GM15510 (cell line): ENCODE results near the gene AHCYL1.

Experiments used
- POLR2A ChIP-seq: IDR thresholded peaks from 3 replicates; pipeline ENCODE4 v1.6.1; 2011; ENCODE audit warnings: borderline replicate concordance; ENCODE audit not compliant: insufficient read length; ENCODE audit errors: extremely low read depth

Gene AHCYL1

DNA sequence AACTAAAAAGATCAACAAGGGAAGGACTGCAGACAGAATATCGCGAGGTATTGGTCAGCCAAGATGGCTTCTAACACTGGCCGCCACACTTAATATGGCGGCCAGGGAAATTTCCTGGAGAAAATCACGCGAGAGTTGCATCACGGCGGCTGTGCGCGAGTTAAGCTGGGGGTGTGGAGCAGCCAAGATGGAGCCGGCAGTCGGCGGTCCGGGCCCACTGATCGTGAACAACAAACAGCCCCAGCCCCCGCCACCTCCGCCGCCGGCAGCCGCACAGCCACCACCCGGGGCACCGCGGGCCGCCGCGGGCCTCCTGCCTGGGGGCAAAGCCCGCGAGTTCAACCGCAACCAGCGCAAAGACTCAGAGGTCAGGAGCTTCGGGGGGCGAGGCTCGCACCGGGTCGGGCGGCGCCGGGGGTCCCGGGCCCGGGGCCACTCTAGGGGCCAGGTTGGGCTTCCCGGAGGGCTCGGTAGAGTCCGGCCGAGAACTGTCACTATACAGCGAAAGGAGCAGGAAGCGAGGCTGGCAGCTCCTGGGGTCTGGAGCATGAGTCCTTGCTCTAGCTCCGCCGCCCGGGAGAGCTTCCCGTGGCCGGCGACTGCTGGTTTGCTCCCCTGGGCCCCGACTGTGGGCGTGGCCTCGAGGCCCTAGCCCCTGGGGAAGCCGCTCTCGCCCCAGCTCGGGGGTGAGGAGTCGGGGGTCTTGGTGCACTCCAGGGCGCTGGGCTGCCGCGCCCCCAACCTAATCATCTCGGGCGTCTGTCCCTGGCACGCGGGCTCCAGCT is 50.1 kb downstream of the AHCYL1 start, which contains the start of gene STRIP1:
STRIP1 (plus strand) TSS at position 174 of the 785 bp plus-strand sequence; CDS start at position 188, 14 bp downstream.
- TF ChIP-seq POLR2A: peak; percentile 79

DNA sequence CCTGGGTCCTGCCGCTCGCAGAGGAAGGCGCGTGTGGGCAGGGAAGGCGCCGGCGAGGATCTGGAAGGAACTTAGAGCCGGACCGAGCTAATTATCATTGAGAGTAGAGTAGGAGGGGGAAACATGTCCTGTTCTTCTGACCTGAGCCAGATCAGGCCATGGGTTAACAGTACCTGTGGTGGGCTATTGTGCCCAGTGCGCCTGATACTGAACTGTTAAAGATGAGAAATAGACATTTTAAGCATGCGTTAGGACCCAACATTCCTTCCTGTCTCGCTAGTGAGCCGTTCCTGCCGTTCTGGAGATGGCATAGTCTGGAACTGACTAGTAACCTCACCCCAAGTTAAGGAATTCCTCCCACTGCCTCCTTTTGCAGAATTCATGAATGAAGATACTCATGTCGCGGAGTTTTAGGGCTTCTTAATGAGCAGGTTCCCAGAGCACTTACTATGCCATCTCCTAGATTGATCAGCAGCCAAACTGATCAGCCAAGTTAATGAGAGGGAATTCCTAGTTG is 50.7 kb downstream of the AHCYL1 start:
- TF ChIP-seq POLR2A: no peak

DNA sequence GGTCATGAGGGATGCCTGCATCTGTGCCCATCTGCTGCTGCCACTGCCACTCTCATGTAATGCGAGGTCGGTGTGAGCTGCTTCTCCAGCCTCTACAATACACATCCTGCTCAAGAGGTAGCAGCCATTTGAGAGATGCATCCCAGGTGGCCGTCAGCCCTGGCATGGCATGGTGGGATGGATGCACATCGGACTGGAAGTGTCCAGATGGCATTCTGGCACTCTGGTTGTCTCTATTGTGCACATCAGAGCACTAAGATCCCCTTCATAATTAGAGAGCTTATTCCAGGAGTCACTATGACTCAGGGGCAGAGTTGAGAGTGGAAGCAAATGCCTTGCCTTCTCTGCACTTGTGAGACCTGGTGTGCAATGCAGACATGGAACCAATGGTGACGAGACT is 53.7 kb downstream of the AHCYL1 start:
- no peak for TF ChIP-seq POLR2A

DNA sequence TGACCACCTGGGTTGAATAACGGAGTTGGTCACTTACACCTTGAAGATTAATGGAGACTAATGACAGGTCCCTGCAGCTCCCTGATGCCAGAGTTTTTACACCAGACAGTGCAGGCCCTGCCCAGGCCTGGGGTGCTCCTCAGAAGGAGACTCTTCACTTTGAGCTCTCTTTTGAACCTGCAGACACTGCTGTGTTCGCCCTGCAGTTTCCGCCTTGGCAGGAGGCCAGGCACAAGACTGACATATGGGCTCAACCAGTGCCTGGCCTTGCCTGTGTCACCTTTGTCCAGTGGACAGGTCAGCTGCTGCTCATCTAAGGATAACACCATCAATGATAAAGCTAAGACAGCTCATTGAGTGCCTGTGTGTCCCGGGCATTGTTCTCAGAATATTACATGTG is 55.1 kb downstream of the AHCYL1 start:
- no peak for TF ChIP-seq POLR2A

DNA sequence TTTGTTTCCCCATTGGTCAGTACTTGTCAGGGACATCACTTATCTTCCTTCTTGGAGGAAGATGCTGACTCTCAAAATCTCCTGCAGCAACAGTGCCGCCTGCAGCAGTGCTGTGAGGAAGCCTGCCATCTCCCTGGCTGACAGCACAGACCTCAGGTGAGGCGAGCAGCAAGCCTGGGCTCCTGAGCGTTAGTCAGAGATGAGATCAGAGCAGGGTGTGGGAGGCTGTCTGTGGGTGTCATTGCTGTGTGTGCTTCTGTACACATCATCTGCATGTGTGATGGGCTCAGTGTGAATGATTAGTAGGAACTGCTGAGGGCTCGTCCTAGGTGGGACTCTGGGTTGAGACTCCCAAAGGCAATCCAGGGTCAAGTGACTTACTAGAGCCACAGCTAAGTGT is 56.0 kb downstream of the AHCYL1 start:
- TF ChIP-seq POLR2A: no peak

DNA sequence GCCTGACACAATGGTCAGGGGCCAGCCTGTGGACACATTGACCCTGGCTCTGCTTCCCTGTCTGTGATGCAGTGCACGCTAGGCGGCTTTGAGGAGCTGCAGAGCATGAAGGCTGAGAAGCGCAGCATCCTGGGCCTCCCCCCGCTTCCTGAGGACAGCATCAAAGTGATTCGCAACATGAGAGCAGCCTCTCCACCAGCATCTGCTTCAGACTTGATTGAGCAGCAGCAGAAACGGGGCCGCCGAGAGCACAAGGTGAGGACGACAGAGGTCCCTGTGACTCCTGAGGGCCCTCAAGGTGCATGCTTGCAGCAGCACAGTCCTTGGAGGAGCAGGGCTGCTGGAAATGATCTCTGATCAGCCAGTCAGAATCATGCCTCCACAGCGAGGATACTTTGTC is 58.5 kb downstream of the AHCYL1 start:
- no peak for TF ChIP-seq POLR2A

DNA sequence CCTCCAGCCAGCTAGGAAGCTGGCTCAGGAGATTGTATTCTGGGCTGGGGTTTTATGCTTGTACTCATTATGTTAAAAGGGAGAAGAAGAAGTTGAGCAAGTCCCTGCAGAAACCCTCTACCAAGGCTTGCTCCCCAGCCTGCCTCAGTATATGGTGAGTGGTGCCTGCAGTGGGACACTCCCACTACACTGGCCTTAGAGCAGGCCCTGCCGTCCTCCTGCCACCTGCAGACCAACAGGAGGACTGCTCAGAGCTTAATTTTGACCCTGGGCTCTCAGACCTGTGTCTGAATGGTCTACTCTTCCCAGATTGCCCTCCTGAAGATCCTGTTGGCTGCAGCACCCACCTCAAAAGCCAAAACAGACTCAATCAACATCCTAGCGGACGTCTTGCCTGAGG is 62.9 kb downstream of the AHCYL1 start:
- no peak for TF ChIP-seq POLR2A

DNA sequence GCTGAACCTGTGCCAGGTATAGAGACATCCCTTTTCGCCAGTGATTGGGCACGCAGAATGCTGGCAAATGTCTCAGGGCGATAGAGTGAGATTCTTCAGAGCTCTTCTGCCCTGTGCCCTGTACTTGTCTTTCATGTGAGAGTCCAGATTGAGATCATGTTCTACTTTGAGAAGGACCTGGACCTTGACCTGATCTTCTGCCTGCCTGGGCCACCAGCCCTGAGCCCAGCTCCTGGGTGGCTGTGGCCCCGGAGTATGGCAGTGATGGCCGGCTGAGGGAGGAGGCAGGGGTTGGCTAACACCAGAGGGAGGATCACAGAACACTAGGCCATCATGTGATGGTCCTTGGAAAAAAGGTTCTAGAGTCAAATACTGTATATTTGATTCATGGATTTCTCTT is 63.7 kb downstream of the AHCYL1 start:
- no peak for TF ChIP-seq POLR2A

DNA sequence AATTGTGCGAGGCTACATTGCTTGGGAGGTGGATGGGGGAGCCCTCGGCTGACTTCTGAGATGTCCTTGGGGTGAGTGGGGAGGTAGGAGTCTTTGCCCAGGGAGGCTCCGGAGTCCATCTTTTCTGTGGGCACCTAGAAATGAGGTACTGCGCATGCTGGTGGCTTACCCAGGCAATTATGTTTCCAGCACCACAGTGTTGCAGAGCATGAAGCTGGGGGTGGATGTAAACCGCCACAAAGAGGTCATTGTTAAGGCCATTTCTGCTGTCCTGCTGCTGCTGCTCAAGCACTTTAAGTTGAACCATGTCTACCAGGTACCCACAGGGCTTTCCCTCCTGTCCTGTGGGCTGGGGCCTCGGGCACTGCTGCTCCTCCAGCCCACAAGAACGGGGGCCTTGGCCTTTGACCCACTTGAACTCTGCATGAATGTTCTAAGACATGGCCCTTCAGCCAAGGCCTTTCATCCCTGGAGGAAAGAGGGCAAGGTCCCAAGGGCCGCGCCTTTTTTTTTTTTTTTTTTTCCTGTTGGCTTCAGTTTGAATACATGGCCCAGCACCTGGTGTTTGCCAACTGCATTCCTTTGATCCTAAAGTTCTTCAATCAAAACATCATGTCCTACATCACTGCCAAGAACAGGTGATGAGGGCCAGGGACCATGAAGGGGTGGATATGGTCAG is 64.5 kb downstream of the AHCYL1 start:
- no peak for TF ChIP-seq POLR2A

DNA sequence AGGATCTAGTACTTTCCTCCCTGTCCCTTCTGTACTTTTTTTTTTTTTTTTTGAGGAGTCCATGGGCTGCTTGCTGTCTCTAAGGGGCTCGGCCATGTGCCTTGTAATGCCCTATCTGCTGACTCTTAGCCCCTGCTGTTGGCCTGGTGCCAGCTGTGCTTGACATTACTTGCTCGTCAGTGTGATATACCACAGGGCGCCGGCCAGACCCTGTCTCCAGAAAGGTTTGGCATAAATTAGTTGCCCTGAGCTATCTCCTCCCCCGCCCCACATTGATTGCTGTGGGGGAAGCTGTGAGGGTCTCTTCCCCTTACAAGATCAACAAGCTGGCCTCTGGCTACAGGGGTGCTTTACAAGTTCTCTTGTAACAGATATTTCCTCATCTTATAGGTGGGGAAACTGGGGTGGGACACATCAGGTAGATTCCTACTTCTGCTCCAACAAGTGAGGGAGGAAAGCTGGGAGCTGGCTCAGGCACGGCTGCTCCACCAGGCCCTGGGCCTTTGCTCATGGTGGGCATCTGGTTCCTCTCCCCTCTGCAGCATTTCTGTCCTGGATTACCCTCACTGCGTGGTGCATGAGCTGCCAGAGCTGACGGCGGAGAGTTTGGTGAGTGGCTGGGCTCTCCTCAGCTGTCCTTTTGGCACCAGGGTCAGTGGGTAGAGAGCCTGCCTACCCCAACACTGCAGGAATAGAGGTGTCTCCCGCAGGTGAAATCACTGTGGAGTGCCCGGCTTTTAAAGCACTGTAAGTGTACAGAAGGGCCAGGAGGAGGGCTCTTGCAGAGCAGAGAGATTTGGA is 65.4 kb downstream of the AHCYL1 start:
- no peak for TF ChIP-seq POLR2A

DNA sequence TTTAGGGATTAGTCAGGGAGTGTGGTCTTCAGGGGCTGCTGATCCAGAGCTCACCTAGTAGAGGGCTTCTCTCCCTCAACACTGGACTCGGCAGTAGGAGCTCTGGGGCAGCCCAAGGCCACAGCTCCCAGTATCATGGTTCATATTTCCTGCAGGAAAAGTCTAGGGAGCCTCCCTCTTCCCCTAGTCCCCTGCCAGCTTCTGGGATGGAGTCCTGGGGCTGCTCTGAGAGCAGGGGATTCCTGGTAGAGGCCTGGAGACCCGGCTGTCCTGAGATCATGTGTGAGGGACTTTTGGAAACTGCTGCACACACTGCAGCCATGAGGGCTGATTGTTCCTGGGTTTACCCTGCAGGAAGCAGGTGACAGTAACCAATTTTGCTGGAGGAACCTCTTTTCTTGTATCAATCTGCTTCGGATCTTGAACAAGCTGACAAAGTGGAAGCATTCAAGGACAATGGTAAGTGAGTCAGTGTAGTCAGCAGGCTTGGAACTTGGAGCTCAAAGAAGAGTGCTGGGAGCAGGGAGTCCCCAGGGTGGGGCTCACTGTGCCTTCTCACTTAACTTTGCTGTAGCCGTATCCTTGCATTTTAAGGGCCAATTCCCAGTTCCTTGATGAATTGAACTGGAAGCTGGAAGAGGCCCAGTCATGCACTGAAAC is 66.2 kb downstream of the AHCYL1 start:
- TF ChIP-seq POLR2A: no peak

DNA sequence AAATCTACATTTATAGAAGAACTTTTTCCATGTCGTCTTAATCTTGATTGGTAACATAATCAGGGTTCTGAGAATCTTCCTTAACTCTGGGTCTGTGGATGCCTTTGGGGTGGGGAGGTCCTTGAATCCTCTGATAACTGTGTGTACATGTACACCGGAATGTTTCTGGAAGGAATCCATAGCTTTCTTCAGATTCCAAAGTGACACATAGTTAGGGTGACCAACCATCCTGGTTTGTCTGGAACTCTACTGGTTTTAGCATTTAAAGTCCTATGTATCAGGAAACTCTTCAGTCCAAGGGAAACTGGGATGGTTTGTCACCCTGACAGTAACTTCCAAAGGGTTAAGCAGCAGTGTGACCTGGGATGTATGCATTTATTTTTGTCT is 66.7 kb downstream of the AHCYL1 start:
- no peak for TF ChIP-seq POLR2A

DNA sequence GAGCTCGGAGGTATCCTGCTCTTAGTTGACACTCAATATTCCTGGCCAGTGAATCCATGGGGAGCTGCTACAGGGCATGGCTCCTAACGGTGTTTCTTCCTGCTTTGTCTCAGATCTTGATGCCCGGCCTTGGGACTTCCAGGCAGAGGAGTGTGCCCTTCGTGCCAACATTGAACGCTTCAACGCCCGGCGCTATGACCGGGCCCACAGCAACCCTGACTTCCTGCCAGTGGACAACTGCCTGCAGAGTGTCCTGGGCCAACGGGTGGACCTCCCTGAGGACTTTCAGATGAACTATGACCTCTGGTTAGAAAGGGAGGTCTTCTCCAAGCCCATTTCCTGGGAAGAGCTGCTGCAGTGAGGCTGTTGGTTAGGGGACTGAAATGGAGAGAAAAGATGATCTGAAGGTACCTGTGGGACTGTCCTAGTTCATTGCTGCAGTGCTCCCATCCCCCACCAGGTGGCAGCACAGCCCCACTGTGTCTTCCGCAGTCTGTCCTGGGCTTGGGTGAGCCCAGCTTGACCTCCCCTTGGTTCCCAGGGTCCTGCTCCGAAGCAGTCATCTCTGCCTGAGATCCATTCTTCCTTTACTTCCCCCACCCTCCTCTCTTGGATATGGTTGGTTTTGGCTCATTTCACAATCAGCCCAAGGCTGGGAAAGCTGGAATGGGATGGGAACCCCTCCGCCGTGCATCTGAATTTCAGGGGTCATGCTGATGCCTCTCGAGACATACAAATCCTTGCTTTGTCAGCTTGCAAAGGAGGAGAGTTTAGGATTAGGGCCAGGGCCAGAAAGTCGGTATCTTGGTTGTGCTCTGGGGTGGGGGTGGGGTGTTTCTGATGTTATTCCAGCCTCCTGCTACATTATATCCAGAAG is 69.2 kb downstream of the AHCYL1 start:
- no peak for TF ChIP-seq POLR2A

DNA sequence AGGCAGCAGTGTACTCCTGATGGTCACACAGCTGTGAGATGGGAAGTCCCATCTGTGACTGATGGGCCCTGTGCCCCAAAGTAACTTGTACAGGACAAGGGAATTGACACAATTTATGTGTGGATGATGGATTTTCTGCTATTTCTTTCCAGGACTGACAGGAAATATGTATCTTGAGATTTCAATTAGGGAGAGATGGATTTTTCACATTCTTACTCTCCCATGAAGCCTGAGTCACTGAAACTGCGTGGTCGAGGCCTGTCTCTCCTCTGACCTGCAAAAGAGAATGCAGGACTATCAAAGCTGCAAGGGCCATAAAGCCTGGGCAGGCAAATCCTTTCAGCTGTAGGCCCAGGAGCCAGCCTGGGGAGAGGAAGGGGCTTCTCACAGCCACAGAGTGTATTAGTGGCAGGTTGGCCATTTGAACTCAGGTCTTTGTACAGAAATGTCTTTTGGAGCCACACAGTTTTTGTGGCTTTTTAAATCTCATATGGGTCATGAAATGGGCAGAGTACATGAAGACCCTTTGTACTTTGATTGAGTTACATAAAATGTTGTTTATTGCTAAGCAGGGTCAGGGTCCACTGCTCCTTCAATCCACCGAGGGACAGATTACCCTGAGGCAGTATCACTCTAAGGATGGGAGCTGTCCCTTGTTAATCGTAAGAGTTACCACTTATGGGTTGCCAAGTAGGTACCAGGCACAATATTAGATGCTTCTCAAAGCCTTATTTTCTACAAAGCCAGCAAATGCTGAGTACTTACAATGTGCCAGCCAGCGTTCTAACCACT is 71.1 kb downstream of the AHCYL1 start:
- no peak for TF ChIP-seq POLR2A

DNA sequence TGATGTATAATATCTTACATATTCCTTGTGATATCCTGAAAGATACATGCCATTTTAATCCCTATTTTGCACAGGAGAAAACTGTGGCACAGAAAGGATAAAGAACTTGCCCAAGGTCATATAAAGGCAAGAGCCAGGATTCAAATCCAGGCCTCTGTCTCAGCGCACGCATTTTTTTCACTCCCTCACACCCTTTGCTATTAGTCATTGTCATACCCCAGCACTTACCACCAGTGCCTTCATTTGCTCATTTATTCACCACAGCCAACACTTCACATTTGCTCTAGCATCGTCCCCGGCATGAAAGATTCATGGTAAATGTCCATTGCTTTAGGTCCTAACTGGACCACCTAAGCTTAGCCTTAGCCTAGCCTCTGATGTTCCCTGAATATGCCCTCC is 71.7 kb downstream of the AHCYL1 start:
- TF ChIP-seq POLR2A: no peak
